Measurements from ENCODE around the gene WWC2.

Gene WWC2

DNA sequence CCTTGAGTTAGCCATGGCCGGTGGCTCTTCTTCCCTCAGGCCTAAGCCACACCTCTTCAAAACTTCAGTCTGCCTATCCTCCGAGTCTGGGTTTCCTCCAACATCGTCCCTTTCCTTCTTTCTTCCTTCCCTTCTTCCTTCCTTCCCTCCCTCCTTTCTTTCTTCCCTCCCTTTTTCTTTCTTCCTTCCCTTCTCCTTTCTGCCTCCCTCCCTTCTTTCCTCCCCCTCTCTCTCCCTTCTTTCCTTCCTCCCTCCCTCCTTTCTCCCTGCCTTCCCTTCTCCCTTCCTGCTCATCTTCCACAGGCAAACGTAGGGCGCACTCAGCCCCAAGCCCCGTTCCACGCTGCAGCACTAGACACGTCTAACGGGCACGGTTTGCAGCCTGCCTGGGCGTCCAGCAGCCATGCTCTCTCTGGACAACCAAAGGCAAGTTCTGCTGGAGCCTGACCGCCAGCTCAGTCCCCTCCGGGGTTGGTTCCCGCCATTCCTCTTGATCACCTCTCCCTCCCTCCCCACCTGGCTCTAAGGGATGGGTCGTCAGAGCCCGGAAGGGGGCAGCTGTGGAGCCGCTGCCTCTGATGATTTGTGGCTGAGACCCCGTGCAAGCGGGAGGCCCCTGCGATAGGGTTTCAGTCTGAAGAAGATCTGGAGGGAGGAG lies 257.2 kb downstream of the WWC2 start:
- H3K27me3 ChIP-seq (ENCODE audit: insufficient read depth, low read length, poor library complexity, severe bottlenecking), result no peaks in the 10 kb centered on the region
- no peaks in the 10 kb centered on the region for H3K9me2 ChIP-seq (replicated peaks; ENCODE audit: low read depth, low read length)
- H2AFZ ChIP-seq (ENCODE audit: low read length), result no peak overlapping the region
- H3K4me3 ChIP-seq (ENCODE audit: low read length, poor library complexity, severe bottlenecking), result no peak overlapping the region
- H3K9ac ChIP-seq (ENCODE audit: low read depth, low read length, poor library complexity, severe bottlenecking), result no peak overlapping the region
- no peaks in the 10 kb centered on the region for H3K9me3 ChIP-seq (ENCODE audit: insufficient read depth, low read depth, low read length)
- no peaks in the 10 kb centered on the region for H3K4me1 ChIP-seq (ENCODE audit: insufficient read depth, low read length, poor library complexity, severe bottlenecking)
- no peaks in the 10 kb centered on the region for H3K79me2 ChIP-seq (ENCODE audit: insufficient read depth, low read length)
- no peaks in the 10 kb centered on the region for H3F3A ChIP-seq (ENCODE audit: low read depth)
- no peaks in the 10 kb centered on the region for H3K36me3 ChIP-seq (ENCODE audit: insufficient read depth, low read length)
- H4K20me1 ChIP-seq (ENCODE audit: insufficient read depth, low read length, poor library complexity, severe bottlenecking), result no peaks in the 10 kb centered on the region
- H3K4me2 ChIP-seq (ENCODE audit: low read depth, low read length, poor library complexity, severe bottlenecking), result no peak overlapping the region
- no peak for TF ChIP-seq CTCF (conservative IDR thresholded peaks at IDR 0.05; ENCODE audit: low read length)
- no peak for TF ChIP-seq EZH2phosphoT487 (IDR thresholded peaks at IDR 0.05; ENCODE audit: borderline replicate concordance)

DNA sequence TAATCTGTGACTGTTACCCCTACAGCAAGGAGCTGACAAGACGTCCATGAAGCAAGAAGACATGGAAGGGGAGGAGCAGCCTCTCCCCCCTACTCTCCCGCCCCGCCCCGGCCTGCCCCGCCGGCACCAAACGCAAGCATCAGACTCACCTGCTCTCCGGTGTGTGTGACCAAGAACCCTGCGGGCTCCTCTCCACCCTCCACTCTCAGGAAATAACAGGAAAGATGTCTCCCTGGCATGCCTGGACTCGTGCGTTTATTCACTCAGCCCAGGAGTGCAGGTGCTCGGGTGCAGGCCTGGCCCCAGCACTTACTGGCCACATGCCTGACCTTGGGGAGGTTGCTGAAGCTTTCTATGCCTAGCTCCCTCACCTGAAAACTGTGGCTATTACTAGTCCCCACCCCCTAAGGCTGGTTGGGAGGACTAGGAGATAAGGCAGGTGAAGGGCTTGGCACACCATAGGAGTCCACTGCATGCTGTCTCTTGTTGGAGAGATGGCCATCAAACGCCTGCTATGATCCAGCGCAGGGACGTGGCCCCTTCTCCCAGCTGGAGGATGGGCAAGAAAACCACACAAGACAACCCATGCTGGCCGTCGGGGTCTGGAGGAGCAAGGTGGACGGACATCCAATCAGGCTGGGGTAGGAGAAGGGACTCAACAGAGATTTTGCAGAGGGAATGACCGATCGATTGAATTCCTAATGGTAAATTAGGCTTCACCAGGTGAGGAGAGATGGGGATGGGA lies 258.0 kb downstream of the WWC2 start:
- Histone ChIP-seq H3K9ac (ENCODE audit: low read depth, low read length, poor library complexity, severe bottlenecking) (no peak overlapping the region), H3K79me2 (ENCODE audit: insufficient read depth, low read length) (no peaks in the 10 kb centered on the region)

DNA sequence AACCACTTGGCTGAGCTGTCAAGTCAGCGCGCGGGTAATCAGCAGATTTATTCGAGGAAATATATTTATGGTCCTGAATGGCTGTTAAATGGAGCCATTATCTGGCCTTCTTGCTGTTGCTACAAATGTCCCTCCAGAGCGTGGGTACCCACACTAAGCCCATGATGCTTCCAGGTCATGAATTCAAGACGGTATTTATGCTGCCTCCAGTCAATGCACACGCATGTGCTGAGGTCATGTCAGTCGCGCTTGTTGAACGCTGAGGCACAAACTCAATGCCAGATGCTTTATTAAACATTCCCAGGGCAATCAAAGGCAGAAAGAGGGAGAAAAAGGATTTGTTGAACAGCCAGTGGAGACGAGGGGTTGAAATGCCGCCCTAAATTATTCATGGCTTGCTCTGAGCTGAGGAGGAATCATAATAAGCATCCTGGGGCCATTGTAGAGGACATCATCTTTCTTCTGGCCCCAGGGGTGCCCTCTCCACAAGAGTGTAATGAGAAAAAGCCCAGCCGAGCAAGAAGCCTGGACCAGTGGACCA lies 259.2 kb downstream of the WWC2 start:
- H3K9me2 ChIP-seq (replicated peaks; ENCODE audit: low read depth, low read length), result no peaks in the 10 kb centered on the region
- H3K9me3 ChIP-seq (ENCODE audit: insufficient read depth, low read depth, low read length), result no peaks in the 10 kb centered on the region
- no peaks in the 10 kb centered on the region for H3K4me1 ChIP-seq (ENCODE audit: insufficient read depth, low read length, poor library complexity, severe bottlenecking)
- H3K9ac ChIP-seq (ENCODE audit: low read depth, low read length, poor library complexity, severe bottlenecking), result no peak overlapping the region
- no peaks in the 10 kb centered on the region for H3F3A ChIP-seq (ENCODE audit: low read depth)
- TF ChIP-seq CTCF (conservative IDR thresholded peaks at IDR 0.05; ENCODE audit: low read length), result no peak
- TF ChIP-seq EZH2phosphoT487 (IDR thresholded peaks at IDR 0.05; ENCODE audit: borderline replicate concordance), result no peak
- no peaks in the 10 kb centered on the region for H3K79me2 ChIP-seq (ENCODE audit: insufficient read depth, low read length)
- H4K20me1 ChIP-seq (ENCODE audit: insufficient read depth, low read length, poor library complexity, severe bottlenecking), result no peaks in the 10 kb centered on the region
- no peaks in the 10 kb centered on the region for H3K36me3 ChIP-seq (ENCODE audit: insufficient read depth, low read length)
- no peaks in the 10 kb centered on the region for H3K27me3 ChIP-seq (ENCODE audit: insufficient read depth, low read length, poor library complexity, severe bottlenecking)
- H3K4me3 ChIP-seq (ENCODE audit: low read length, poor library complexity, severe bottlenecking), result no peak overlapping the region
- H3K4me2 ChIP-seq (ENCODE audit: low read depth, low read length, poor library complexity, severe bottlenecking), result no peak overlapping the region
- no peak overlapping the region for H2AFZ ChIP-seq (ENCODE audit: low read length)

More for the DNA sequence above, 258.0 kb downstream of the WWC2 start:
- Histone ChIP-seq H3K27me3 (ENCODE audit: insufficient read depth, low read length, poor library complexity, severe bottlenecking) (no peaks in the 10 kb centered on the region), H3K4me3 (ENCODE audit: low read length, poor library complexity, severe bottlenecking) (no peak overlapping the region), H3K9me3 (ENCODE audit: insufficient read depth, low read depth, low read length) (no peaks in the 10 kb centered on the region), H4K20me1 (ENCODE audit: insufficient read depth, low read length, poor library complexity, severe bottlenecking) (no peaks in the 10 kb centered on the region), H3K9me2 (replicated peaks; ENCODE audit: low read depth, low read length) (no peaks in the 10 kb centered on the region), H3K4me2 (ENCODE audit: low read depth, low read length, poor library complexity, severe bottlenecking) (no peak overlapping the region), H3K36me3 (ENCODE audit: insufficient read depth, low read length) (no peaks in the 10 kb centered on the region), H3K4me1 (ENCODE audit: insufficient read depth, low read length, poor library complexity, severe bottlenecking) (no peaks in the 10 kb centered on the region), H3F3A (ENCODE audit: low read depth) (no peaks in the 10 kb centered on the region), H2AFZ (ENCODE audit: low read length) (no peak overlapping the region)
- TF ChIP-seq CTCF (conservative IDR thresholded peaks at IDR 0.05; ENCODE audit: low read length), result no peak
- no peak for TF ChIP-seq EZH2phosphoT487 (IDR thresholded peaks at IDR 0.05; ENCODE audit: borderline replicate concordance)

Measured in Loucy (cell line).